Smooth muscle cell of the brain vasculature (primary cell): ENCODE data around the gene CARMIL1.

Experiments used
- DNase-seq: peaks from one replicate; pipeline ENCODE4 v3.0.0-alpha.2; 2012; ENCODE audit warnings: low read depth, low spot score

Gene CARMIL1

GRCh38 chr6:25652007-25652515 is 372.9 kb downstream of the CARMIL1 start, which contains the start of gene SCGN:
SCGN (plus strand) TSS chr6:25652215; CDS start chr6:25652404, 189 bp downstream.
- DNase-seq, result peak; percentile 10

GRCh38 chr6:25655723-25656122 is 376.5 kb downstream of the CARMIL1 start:
- DNase-seq, result no peak

- DNase-seq, result no peak
Observed at GRCh38 chr6:25659633-25660368, 380.6 kb downstream of the CARMIL1 start.

- no peak for DNase-seq
Observed at GRCh38 chr6:25660512-25660911, 381.3 kb downstream of the CARMIL1 start.

GRCh38 chr6:25661129-25661779 is 382.1 kb downstream of the CARMIL1 start:
- no peak for DNase-seq

- no peak for DNase-seq
Observed at GRCh38 chr6:25665455-25665854, 386.3 kb downstream of the CARMIL1 start.

GRCh38 chr6:25669413-25669812 is 390.2 kb downstream of the CARMIL1 start:
- no peak for DNase-seq
